HEK293 (cell line): ENCODE results near the gene PLSCR3.

Source experiments
- CTCF ChIA-PET: fragments of 350-600 bp; formaldehyde crosslinking; extraction: SDS; loops from one replicate; lab custom pipeline; 2021; ENCODE audit warnings: antibody characterized with exemption; lab: Yijun Ruan, JAX
- POLR2A ChIA-PET: fragments of 300-600 bp; formaldehyde crosslinking; extraction: SDS; loops from one replicate; lab custom pipeline; 2020; ENCODE audit warnings: antibody characterized with exemption, inconsistent platforms; lab: Yijun Ruan, JAX
- H3K27ac ChIP-seq: fragments of 200-500 bp; sonication (Bioruptor generic); 2 replicates; pipeline ENCODE4 v1.5.1; 2014; ENCODE audit warnings: low read depth, low read length, control low read depth, inconsistent platforms; ENCODE audit errors: extremely low read depth
- H3K36me3 ChIP-seq, 2 experiments: fragments of 200-500 bp in 1 of 2; sonication (Bioruptor generic) in 1 of 2; 1 replicate in 1 of 2; 2 replicates in 1 of 2; pipeline ENCODE4 v1.5.1; 2014 to 2017; ENCODE audit warnings: inconsistent platforms in 2 of 2, low read length in 2 of 2; ENCODE audit not compliant: control insufficient read depth in 2 of 2, insufficient read depth in 1 of 2
- H3K4me1 ChIP-seq: fragments of 200-500 bp; sonication (Bioruptor generic); 2 replicates; pipeline ENCODE4 v1.5.1; 2014; ENCODE audit warnings: mild to moderate bottlenecking, low read length, inconsistent platforms; ENCODE audit not compliant: control insufficient read depth, insufficient read depth
- H3K4me3 ChIP-seq: 2 replicates; pipeline ENCODE4 v1.5.1; 2011; ENCODE audit warnings: low read depth, mild to moderate bottlenecking, control low read depth, low read length, moderate library complexity
- H3K9me3 ChIP-seq: fragments of 200-500 bp; sonication (Bioruptor generic); 2 replicates; pipeline ENCODE4 v1.5.1; 2014; ENCODE audit warnings: low read depth, low read length, inconsistent platforms; ENCODE audit not compliant: control insufficient read depth, insufficient read depth
- GLIS2 ChIP-seq: fragments of 450-650 bp; formaldehyde crosslinking; IDR thresholded peaks from 2 replicates; pipeline ENCODE4 v1.5.1; 2016; ENCODE audit warnings: missing biosample characterization, missing genetic modification characterization
- PATZ1 ChIP-seq: fragments of 450-650 bp; formaldehyde crosslinking; IDR thresholded peaks from 2 replicates; pipeline ENCODE4 v1.5.1; 2016; ENCODE audit warnings: missing biosample characterization, missing genetic modification characterization
- PRDM1 ChIP-seq: fragments of 450-650 bp; formaldehyde crosslinking; IDR thresholded peaks from 2 replicates; pipeline ENCODE4; 2016; ENCODE audit warnings: missing biosample characterization, missing genetic modification characterization
- SETDB1 ChIP-seq: IDR thresholded peaks from one replicate; pipeline ENCODE4 v1.6.1; 2017; ENCODE audit warnings: mild to moderate bottlenecking, low read length, moderate library complexity, mixed read lengths; ENCODE audit not compliant: insufficient read length
- SP3 ChIP-seq: fragments of 450-650 bp; formaldehyde crosslinking; IDR thresholded peaks from 2 replicates; pipeline ENCODE4 v1.5.1; 2016; ENCODE audit warnings: missing biosample characterization, missing genetic modification characterization
- SP7 ChIP-seq: fragments of 450-650 bp; formaldehyde crosslinking; IDR thresholded peaks from 2 replicates; pipeline ENCODE4 v1.5.1; 2016; ENCODE audit warnings: missing biosample characterization, missing genetic modification characterization
- ZBTB17 ChIP-seq: fragments of 450-650 bp; formaldehyde crosslinking; IDR thresholded peaks from 2 replicates; pipeline ENCODE4 v1.5.1; 2016; ENCODE audit warnings: missing biosample characterization, missing genetic modification characterization
- ZBTB7A ChIP-seq: fragments of 450-650 bp; formaldehyde crosslinking; IDR thresholded peaks from 2 replicates; pipeline ENCODE4 v1.5.1; 2016; ENCODE audit warnings: low read depth, missing biosample characterization, missing genetic modification characterization
- ZFHX2 ChIP-seq: fragments of 450-650 bp; formaldehyde crosslinking; conservative IDR thresholded peaks from 2 replicates; pipeline ENCODE4 v1.5.1; 2016; ENCODE audit warnings: missing biosample characterization, missing genetic modification characterization
- ZNF121 ChIP-seq: fragments of 450-650 bp; formaldehyde crosslinking; IDR thresholded peaks from 2 replicates; pipeline ENCODE4 v1.5.1; 2016; ENCODE audit warnings: missing biosample characterization, missing genetic modification characterization
- ZNF335 ChIP-seq: fragments of 450-650 bp; formaldehyde crosslinking; conservative IDR thresholded peaks from 2 replicates; pipeline ENCODE4 v1.5.1; 2016; ENCODE audit warnings: missing biosample characterization, missing genetic modification characterization
- ZNF366 ChIP-seq: fragments of 450-650 bp; formaldehyde crosslinking; conservative IDR thresholded peaks from 2 replicates; pipeline ENCODE4 v1.5.1; 2016; ENCODE audit warnings: missing biosample characterization, missing genetic modification characterization
- ZNF398 ChIP-seq: fragments of 450-650 bp; formaldehyde crosslinking; IDR thresholded peaks from 2 replicates; pipeline ENCODE4 v1.5.1; 2017; ENCODE audit warnings: missing biosample characterization, missing genetic modification characterization
- ZNF449 ChIP-seq: fragments of 450-650 bp; formaldehyde crosslinking; IDR thresholded peaks from 2 replicates; pipeline ENCODE4 v1.5.1; 2017; ENCODE audit warnings: missing biosample characterization, mild to moderate bottlenecking, missing genetic modification characterization, moderate library complexity
- ZNF600 ChIP-seq: fragments of 450-650 bp; formaldehyde crosslinking; IDR thresholded peaks from 2 replicates; pipeline ENCODE4 v1.5.1; 2016; ENCODE audit warnings: missing biosample characterization, missing genetic modification characterization
- ZNF639 ChIP-seq: fragments of 450-650 bp; formaldehyde crosslinking; IDR thresholded peaks from 2 replicates; pipeline ENCODE4 v1.5.1; 2016; ENCODE audit warnings: missing biosample characterization, missing genetic modification characterization
- ZNF692 ChIP-seq: fragments of 450-650 bp; formaldehyde crosslinking; IDR thresholded peaks from 2 replicates; pipeline ENCODE4 v1.5.1; 2016; ENCODE audit warnings: missing biosample characterization, missing genetic modification characterization
- ZNF707 ChIP-seq: fragments of 450-650 bp; formaldehyde crosslinking; IDR thresholded peaks from 2 replicates; pipeline ENCODE4 v1.5.1; 2016; ENCODE audit warnings: missing biosample characterization, missing genetic modification characterization
- ZNF76 ChIP-seq: fragments of 450-650 bp; formaldehyde crosslinking; IDR thresholded peaks from 2 replicates; pipeline ENCODE4; 2016; ENCODE audit warnings: low read depth, missing biosample characterization, missing genetic modification characterization, borderline replicate concordance

Gene PLSCR3

GRCh38 chr17:7406235-7406825 lies 12.0 kb upstream of the PLSCR3 start (continued):
- peak; percentile 23; the same call in 1 of the 2 replicates for TF ChIP-seq ZNF76
- TF ChIP-seq ZNF398 (tag by site-specific recombination), result peak; percentile 62

GRCh38 chr17:7405350-7406234 lies 11.3 kb upstream of the PLSCR3 start:
- Histone ChIP-seq H3K36me3 (peaks cover 9 to 29% of the 10 kb centered on the region in 2 experiments; a peak in 2 of 3 replicates), H3K4me1 (peaks cover 8% of the 10 kb centered on the region), H3K4me3 (peak overlapping the region; percentile 69), H3K9me3 (no peaks in the 10 kb centered on the region), H3K27ac (peak overlapping the region; percentile 31; the same call in 1 of the 2 replicates)
- TF ChIP-seq ZFHX2 (tag by site-specific recombination) (0 out of 2 replicates have a peak, but pooled peaks have one; percentile 25), ZNF121 (tag by site-specific recombination) (no peak), ZNF707 (tag by site-specific recombination) (no peak), ZBTB7A (tag by site-specific recombination) (peak; percentile 11; the same call in 1 of the 2 replicates), PATZ1 (tag by site-specific recombination) (peak; percentile 75), ZNF449 (tag by site-specific recombination) (no peak), ZNF335 (tag by site-specific recombination) (peak; percentile 19), ZBTB17 (tag by site-specific recombination) (peak; percentile 82), SETDB1 (no peak), GLIS2 (tag by site-specific recombination) (peak; percentile 21; the same call in 1 of the 2 replicates), ZNF692 (tag by site-specific recombination) (peak; percentile 35; the same call in 1 of the 2 replicates), PRDM1 (peak; percentile 91), ZNF600 (tag by site-specific recombination) (peak; percentile 60; the same call in 1 of the 2 replicates), SP3 (tag by site-specific recombination) (peak; percentile 41; the same call in 1 of the 2 replicates), ZNF639 (tag by site-specific recombination) (peak; percentile 32; the same call in 1 of the 2 replicates), SP7 (tag by site-specific recombination) (0 out of 2 replicates have a peak, but pooled peaks have one; percentile 5), ZNF366 (peak; percentile 91)
- ChIA-PET CTCF (interaction anchor here (1.0 to 1.7 kb wide), 2 partner anchors 13 to 31 kb away, joined by 4 to 5 read pairs; no protein-coding TSS in a partner anchor), POLR2A (interaction anchor here (0.6 to 3.2 kb wide), 6 partner anchors 11 to 1357 kb away, joined by 3 to 31 read pairs (median 4); partner anchors contain the start of genes POLR2A and TMEM102)
